ENCODE data around the gene TNFRSF1A.
"Not testable (repeated sequence)": the region's sequence is repeated elsewhere in the genome, so short reads cannot be mapped to it uniquely, and the experiment has no call there.

Gene TNFRSF1A

DNA sequence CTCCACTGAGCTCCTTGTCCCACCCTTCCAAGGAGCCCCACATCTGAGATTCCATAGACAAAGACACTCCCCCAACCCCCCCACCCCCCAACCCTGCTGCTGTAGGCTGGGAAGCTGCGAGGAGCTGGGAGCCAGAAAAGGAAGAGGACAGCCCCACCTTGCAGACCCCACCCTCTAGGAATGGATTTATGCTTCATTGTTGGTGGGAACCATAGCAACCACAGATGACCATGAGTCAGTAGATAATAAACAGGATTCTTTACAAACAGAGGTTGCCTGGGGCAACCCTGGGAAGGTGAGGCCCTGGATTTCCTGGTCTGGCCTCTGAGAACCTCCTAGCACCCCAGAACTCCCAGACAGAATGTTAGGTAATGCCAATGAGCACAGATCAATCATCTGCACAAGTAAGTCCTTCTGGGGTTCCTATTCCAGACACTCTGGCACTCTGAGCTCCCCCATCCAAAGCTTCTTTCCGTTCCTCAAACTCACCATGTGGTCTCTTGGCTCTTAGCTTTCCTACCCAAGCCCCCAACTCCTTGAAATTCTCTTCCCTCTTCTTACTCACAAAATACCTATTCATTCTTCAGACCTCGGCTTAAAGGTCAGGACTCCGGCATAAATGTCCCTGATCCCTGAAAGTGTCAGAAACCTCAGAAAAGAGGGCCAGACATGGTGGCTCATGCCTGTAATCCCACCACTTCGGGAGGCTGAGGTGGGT, 46.6 kb downstream of the TNFRSF1A start:
- DNase-seq: no peak

DNA sequence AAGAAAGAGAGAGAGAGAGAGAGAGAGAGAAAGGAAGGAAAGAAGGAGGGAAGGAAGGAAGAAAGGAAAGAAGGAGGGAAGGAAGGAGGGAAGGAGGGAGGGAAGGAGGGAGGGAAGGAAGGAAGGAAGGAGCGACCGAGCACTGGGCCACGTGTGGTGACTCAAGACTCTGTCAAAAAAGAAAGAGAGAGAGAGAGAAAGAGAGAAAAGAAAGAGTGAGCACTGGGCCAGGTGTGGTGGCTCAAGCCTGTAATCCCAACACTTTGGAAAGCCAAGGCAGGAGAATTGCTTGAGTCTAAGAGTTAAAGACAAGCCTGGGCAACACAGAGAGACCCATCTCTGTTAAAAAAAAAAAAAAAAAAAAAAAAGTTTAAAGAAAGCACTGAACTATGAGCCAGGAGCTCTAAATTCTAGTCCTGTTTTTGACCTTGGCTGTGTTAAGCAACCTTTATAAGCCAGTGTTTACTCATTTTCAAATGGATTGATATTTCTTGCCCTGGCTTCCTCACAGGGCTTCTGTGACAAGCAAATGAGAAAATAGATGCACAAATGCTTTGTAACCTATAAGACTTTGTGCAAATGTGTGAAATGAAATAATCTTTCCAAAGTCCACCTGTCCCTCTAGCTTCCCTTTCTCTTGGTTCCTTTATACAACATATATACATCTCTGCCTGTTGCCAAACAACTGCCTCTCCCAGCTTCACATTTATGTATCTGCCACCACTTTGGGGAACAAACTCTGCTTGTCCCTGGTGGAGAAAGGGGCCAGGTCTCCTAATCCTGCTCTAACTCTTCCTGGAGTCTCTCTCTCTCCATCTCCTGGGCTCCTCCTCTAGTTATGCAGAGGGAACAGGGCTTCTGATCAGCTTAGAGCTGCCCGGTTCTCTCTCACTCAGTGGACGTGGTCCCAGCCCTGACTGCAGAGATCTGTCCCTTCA, 47.5 kb downstream of the TNFRSF1A start:
- DNase-seq: no peak

DNA sequence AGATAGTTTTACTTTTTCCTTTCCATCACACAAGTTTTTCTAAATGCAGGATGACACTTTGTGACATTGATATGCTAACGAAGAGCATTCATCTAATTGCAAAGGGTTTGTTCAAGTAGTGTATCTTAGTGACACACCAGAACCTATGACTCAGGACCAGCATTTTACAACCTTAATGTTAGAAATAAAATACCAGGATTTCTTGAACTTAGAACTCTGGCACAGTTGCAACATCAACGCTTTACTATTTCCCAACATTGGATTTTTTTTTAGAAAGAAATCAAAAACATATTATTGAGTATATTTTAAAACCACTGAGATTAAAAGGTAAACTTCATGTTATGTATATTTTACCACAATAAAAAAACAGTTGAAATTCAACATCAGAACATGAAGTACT, 49.3 kb downstream of the TNFRSF1A start:
- DNase-seq: no peak

DNA sequence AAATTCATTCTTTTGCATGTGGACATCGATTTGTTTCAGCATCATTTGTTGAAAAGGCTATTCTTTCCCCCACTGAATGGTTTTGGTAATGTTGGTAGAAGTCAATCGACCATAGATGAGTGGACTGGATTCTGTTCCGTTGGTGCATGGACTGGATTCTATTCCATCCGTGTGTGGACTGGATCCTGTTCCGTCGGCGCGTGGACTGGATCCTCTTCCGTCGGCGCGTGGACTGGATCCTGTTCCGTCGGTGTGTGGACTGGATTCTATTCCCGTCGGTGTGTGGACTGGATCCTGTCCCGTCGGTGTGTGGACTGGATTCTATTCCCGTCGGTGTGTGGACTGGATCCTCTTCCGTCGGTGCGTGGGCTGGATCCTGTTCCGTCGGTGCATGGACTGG, 52.0 kb downstream of the TNFRSF1A start:
- DNase-seq: not testable (repeated sequence)

DNA sequence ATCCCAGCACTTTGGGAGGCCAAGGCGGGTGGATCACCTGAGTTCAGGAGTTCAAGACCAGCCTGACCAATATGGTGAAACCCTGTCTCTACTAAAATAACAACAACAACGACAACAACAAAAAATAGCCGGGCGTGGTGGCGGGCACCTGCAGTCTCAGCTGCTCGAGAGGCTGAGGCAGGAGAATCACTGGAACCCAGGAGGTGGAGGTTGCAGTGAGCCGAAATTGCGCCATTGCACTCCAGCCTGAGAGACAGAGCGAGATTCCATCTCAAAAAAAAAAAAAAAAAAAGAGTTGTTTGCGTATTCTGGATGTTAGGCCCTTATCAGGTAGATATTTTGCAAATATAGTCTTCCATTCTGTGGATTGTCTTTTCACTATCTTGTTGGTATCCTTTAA, 52.8 kb downstream of the TNFRSF1A start:
- not testable (repeated sequence) for DNase-seq

DNA sequence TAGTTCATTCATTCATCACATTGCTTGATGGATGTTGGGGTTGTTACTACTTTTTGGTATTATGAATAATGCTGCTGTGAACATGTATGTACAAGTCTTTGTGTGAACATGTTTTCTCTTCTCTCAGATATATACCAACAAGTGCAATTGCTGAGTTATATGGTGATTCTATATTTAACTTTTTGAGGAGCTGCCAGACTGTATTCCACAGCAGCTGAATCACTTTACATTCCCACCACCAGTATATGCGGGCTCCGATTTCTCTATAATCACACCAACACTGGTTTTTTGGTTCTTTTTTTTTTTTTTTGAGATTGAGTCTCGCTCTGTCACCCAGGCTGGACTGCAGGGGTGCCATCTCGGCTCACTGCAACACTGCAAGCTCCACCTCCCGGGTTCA, 53.6 kb downstream of the TNFRSF1A start:
- no peak for DNase-seq

DNA sequence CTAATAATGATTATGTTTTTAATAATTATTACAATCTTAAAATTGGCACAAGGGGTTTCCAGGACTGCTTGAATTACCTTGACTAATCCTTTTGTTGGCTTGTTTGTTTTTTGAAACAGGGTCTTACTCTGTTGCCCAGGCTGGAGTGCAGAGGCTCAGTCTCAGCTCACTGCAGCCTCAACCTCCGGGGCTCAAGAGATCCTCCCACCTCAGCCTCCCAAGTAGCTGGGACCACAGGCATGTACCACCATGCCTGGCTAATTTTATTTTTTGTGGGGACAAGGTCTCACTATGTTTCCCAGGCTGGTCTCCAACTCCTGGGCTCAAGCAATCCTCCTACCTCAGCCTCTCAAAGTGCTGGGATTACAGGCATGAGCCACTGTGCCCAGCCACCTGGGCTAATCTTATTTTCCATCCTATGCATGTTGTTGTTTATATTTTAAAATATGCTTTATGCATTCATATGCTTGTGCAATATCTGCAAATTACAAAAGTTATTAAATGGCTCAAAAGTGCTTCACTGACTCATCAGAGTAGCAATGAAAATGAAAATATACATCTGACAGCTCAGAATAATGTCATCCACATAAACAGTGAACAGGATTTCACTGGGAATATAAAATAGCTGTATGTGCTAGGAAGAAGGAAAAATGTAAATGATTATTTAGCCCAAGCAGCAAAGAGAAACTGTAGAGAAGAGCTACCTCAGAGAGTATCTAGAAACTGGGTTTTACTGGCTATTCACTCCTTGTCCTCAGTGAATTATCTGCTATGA, 56.2 kb downstream of the TNFRSF1A start:
- no peak for DNase-seq

DNA sequence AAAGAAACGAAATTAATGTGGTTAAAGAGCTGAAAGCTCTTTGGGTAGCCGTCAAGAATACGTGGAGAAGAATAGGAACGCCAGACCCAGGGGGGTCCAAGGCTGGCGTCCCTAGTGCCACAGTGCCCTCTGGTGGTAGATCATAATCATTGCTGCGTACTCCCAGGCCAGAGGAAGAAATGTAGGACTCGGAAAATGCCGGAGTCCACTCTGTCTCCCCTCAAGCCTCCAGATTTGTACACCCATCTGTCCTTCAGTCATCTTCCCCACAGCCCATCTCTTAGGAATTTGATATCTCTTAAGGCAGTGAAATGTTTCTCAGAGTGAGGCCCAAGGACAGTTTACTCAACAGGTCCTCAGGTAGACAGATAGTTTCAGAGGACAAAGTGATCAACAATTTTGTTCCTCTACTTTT, 56.8 kb downstream of the TNFRSF1A start:
- peak; percentile 49 for DNase-seq

DNA sequence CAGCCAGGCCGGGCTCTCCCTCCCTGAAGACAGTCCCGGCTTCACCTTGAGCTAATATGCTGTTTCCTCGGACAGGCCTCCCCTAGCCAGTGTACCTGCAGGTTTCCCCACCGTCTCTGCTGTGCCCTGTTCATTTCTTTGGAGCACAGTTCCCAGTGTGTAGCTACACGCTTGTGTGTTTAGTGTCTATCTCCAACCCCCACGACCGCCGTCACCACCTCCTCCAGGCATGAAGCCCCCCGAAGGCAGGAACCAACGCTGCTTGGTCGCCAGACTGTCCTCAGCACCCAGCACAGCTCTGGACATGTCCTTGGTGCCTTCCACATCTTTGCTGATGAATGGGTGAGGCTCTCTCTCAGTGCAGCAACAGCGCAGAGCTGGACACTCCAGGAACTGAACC, 57.6 kb downstream of the TNFRSF1A start:
- no peak for DNase-seq

DNA sequence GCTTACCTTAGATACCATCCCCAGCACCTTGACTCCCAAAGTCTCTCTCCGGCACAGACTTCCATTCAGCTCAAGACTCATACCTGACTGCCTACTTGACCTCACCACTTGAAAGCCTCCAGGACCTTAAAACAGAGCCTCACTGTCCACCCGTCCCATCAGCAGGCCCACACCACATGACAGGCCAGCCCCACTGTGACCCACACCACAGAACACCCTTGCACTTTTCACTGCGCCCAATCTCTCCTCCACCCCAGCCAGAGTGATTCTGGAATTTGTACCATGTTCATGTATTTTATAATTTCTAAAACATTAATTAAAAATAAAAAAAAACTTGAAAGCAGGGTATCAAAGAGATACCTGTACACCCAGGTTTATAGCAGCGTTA, 59.4 kb downstream of the TNFRSF1A start:
- DNase-seq: no peak

DNA sequence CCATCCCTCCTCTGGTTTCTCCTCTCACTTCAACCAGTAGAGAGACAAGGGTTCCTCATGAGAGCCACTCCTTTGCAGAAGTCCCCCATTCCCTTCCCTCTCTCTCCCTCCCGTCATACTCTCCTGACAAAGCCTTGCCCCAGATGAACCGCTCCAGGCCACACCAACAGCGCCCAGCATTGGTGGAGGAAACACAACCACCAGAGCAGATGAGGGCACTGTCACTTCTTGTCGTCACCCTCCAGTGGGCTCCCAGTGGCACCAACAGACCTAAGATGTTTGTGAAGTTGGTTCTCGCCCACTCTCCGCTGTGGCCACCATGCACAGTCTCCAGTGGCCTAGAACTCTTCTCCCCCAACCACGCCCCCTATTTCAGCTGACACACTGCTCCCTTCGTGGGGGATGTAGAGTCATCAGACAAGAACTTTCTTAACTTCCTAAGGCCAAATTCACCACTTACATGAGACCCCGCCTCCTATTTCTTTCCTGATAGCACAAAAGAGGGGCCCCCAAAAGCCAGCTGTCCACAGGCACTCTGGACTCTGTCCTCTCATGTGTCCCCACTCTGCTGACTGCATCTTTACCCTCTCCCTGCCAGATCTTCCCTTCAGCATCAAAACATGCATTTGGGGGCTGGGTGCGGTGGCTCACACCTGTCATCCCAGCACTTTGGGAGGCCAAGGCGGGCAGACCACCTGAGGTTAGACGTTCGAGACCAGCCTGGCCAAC, 60.6 kb downstream of the TNFRSF1A start:
- no peak for DNase-seq

DNA sequence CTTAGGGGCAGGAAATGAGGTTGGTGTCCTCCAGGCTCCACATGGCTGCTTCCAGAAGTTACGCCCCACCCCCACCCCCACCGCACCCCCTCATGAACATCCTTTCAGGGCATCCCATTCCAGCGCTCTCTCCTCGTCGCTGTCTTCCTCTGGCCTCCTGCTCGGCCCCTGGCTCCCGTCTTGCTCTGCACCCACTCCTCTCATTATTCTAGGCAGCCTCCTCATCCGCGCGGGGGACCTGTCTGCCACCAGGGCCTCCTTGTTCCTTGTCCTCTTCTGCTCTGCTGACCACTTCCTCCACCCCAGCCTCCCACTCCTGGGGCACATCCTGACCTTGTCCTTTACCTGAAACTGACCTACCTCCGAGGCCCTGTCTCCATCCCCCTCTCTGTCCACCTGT, 61.2 kb downstream of the TNFRSF1A start:
- DNase-seq: no peak

DNA sequence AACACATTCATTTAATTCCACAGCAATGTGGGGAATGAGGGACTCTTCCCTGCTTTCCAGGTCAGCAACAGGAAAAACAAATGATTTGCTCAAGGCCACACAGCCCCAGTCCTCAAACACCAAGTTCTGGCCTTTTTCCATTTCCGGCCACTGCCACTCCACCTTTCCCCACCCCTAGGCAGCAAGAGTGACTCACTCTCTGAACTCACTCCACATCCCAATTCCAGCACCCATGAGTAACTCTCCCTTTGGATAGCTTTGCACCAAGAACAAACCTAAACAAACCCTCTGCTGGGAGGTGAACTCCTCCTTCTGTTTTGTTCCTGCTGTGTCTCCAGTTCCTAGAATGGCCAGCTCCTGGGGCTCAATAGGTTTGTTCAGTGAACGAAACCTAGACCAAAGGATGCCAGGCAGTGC, 61.8 kb downstream of the TNFRSF1A start:
- no peak for DNase-seq

DNA sequence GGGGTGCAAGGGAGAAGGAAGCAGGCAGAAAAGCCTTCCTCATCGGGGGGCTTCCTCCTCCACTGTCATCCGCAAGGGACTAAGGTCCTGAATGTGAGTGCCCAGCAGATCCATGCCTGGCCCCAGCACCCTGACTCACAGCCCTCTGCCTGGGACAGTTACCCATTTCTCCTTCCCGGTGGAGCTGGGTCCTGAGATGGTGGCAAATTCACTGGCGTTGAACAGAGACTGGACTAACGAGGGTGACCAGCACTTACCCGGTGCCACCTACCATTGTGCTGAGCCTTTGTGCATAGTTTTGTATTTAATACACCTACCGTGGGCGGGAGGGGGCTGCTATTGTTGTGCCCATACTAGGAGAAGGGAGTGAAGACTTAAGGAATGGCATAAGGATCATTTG, 62.2 kb downstream of the TNFRSF1A start:
- no peak for DNase-seq

DNA sequence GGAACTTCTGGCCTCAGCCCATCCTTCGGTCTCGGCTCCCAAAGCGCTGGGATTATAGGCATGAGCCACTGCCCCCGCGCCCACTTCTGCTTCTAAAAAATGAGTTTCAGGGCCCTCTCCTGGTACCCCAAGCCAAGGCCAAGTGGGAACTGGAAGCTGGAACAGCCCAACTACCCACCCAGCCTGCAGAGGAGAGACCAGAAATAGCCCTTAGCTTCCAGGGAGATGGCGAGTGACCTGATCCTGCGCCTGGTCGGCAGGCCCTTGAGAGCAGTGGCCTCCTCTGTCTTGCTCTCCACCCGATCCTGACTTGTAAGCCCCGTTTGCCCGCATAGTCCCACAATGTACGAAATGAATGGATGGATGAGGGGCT, 62.6 kb downstream of the TNFRSF1A start:
- DNase-seq: no peak
